ENCODE data around the gene PRMT9.
A peak's percentile ranks its signal among the peaks of the same experiment; 100 is the strongest.

The PRMT9 gene

GRCh38 chr4:147617841-147618691 is 65.9 kb downstream of the PRMT9 start:
- no peak for DNase-seq (ENCODE audit: low read depth)

- DNase-seq (ENCODE audit: low read depth), result peak; percentile 89
These were observed 66.7 kb downstream of the PRMT9 start, which contains the start of gene TMEM184C for GRCh38 chr4:147617173-147617840. TSS of gene TMEM184C (plus strand) at chr4:147617397. CDS start at chr4:147617957, 560 bp downstream.

GRCh38 chr4:147616849-147617172 is 67.2 kb downstream of the PRMT9 start:
- DNase-seq (ENCODE audit: low read depth), result no peak

- no peak for DNase-seq (ENCODE audit: low read depth)
These were observed 73.3 kb downstream of the PRMT9 start for GRCh38 chr4:147610686-147611085.

GRCh38 chr4:147607471-147607870 is 76.5 kb downstream of the PRMT9 start:
- no peak for DNase-seq (ENCODE audit: low read depth)

- no peak for DNase-seq (ENCODE audit: low read depth)
These were observed 78.5 kb downstream of the PRMT9 start for GRCh38 chr4:147605499-147605898.

- DNase-seq (ENCODE audit: low read depth), result peak; percentile 59
These were observed 84.2 kb downstream of the PRMT9 start for GRCh38 chr4:147599769-147600168.

- DNase-seq (ENCODE audit: low read depth), result no peak
These were observed 84.8 kb downstream of the PRMT9 start for GRCh38 chr4:147599206-147599605.

- no peak for DNase-seq (ENCODE audit: low read depth)
These were observed 86.4 kb downstream of the PRMT9 start for GRCh38 chr4:147597561-147597960.

GRCh38 chr4:147596981-147597380 is 87.0 kb downstream of the PRMT9 start:
- DNase-seq (ENCODE audit: low read depth), result peak; percentile 93

GRCh38 chr4:147596377-147596776 is 87.6 kb downstream of the PRMT9 start:
- no peak for DNase-seq (ENCODE audit: low read depth)

- DNase-seq (ENCODE audit: low read depth), result no peak
These were observed 89.4 kb downstream of the PRMT9 start for GRCh38 chr4:147594578-147594977.

- DNase-seq (ENCODE audit: low read depth), result no peak
These were observed 89.9 kb downstream of the PRMT9 start for GRCh38 chr4:147594107-147594506.

GRCh38 chr4:147591106-147591505 is 92.9 kb downstream of the PRMT9 start:
- no peak for DNase-seq (ENCODE audit: low read depth)

- peak; percentile 69 for DNase-seq (ENCODE audit: low read depth)
These were observed 93.6 kb downstream of the PRMT9 start for GRCh38 chr4:147590249-147590920.

GRCh38 chr4:147589586-147589985 is 94.4 kb downstream of the PRMT9 start:
- no peak for DNase-seq (ENCODE audit: low read depth)

Data from HS-27A (cell line).